Retinal pigment epithelial cell (primary cell): ENCODE data around the gene WASF2.
"Not testable (repeated sequence)": the region's sequence is repeated elsewhere in the genome, so short reads cannot be mapped to it uniquely, and the experiment has no call there.

Experiments
- DNase-seq: peaks from one replicate; pipeline ENCODE4 v3.0.0-alpha.2; 2010; ENCODE audit warnings: low read depth
- H3K4me3 ChIP-seq: 2 replicates; pipeline ENCODE4 v1.5.1; 2011; ENCODE audit warnings: mild to moderate bottlenecking, low read length, control low read depth, moderate library complexity
- TF ChIP-seq, protein P1 (sequence below): conservative IDR thresholded peaks from 2 replicates; pipeline ENCODE4 v1.5.1; 2011; ENCODE audit warnings: low read depth, low read length, control low read depth, inconsistent platforms

WASF2 gene

DNA sequence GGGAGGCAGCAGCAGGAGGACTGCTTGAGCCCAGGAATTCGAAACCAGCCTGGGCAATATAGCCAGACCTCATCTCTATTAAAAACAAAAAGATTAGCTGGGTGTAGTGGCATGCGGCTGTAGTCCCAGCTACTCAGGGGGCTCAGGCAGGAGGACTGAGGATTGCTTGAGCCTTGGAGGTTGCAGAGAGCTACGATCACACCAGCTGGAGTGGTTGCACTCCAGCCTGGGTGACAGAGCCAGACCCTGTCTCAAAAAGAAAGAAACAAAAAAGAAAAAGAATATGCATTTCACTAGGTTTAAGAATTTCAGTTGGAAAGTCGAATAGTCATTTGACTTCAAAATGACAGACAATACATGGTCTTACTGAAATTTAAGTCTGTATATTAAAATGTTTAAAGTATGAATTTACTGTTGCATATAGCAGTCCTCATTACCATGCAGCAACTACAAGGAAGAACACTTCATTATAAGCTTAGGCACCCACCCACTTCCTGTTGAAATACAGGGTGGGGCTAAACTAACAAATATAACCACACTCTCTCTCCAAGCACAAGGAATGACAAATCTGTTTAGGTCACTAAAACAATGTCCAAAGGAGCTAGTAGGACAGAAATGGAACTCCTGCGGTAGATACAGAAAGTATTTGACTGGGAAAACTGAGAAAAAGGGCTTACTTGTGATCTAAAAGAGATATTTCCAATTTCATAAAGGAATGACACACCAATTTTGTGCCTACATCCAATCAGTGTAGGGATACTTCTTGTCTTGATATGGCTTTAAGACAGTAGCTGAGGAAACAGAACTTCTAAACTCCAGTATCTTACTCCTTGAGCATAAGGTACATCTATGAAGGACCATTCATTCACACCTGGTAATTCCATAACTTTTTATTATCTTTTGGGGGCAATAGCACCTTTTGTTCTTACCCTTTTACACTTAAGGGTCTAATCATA, 53.5 kb downstream of the WASF2 start:
- TF ChIP-seq, protein P1, sequence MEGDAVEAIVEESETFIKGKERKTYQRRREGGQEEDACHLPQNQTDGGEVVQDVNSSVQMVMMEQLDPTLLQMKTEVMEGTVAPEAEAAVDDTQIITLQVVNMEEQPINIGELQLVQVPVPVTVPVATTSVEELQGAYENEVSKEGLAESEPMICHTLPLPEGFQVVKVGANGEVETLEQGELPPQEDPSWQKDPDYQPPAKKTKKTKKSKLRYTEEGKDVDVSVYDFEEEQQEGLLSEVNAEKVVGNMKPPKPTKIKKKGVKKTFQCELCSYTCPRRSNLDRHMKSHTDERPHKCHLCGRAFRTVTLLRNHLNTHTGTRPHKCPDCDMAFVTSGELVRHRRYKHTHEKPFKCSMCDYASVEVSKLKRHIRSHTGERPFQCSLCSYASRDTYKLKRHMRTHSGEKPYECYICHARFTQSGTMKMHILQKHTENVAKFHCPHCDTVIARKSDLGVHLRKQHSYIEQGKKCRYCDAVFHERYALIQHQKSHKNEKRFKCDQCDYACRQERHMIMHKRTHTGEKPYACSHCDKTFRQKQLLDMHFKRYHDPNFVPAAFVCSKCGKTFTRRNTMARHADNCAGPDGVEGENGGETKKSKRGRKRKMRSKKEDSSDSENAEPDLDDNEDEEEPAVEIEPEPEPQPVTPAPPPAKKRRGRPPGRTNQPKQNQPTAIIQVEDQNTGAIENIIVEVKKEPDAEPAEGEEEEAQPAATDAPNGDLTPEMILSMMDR: no peak
- H3K4me3 ChIP-seq: no peak overlapping the region
- peak; percentile 17 for DNase-seq

DNA sequence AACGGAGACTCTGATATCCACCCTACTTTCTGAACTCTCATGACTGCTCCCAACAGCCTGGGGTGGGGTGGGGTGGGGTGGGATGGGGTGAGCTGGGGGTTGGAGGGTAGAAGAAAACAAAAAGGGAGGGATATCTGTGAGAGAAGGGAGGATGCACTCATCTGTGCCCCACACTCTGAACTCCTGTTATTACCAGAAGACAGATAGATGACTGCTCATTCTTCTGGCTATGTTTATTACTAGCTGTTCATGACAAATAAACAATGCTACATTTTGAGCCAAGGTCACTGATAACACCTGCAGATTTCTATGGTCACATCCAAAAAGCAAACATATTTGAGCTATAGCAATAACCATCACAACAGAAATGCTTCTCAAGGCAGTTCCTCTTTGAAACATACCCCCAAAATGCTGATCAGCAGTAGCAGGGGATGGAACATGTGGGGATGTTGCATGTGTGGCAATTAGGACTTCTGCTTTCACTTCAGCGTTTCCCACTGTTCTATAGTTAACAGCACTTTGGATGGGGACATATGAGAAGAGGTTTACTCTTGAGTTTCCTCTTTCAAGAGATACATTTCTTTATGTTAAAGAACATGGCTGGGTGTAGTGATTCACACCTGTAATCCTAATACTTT, 54.3 kb downstream of the WASF2 start:
- TF ChIP-seq, protein P1: no peak
- no peak for DNase-seq
- no peak overlapping the region for H3K4me3 ChIP-seq

DNA sequence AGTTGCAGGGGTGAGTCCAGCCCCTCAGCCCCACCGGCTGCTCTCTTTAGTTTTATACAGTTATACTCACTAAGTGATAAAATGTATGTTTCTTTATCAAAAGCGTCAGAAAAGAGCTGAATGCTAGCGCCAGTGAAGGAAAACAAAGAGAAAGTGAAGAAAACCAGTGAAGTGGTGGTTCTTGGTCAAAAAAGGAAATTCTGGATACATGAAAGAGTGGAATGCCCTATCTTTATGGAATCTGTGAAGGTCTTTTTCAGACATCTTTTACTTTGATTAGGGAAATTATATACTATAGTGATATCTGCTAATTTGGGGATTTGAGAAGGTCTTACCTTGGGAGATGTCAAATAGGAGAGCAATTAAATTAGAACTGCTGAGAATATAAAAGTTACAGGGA, 56.3 kb downstream of the WASF2 start:
- no peak for DNase-seq
- TF ChIP-seq, protein P1: no peak
- no peak overlapping the region for H3K4me3 ChIP-seq

DNA sequence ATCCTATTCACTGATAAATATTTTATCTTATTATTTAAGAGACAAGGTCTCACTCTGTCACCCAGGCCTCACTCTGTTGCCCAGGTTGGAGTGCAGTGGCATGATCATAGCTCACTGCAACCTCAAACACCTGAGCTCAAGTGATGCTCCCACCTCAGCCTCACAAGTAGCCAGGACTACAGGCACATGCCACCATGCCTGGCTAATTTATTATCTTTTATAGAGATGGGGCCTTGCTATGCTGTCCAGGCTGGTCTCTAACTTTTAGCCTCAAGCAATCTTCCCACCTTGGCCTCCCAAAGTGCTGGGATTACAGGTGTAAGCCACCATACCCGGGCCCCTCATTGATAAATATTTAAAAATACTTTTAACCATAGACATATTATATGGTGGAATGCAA, 57.2 kb downstream of the WASF2 start:
- H3K4me3 ChIP-seq, DNase-seq: not testable (repeated sequence)

DNA sequence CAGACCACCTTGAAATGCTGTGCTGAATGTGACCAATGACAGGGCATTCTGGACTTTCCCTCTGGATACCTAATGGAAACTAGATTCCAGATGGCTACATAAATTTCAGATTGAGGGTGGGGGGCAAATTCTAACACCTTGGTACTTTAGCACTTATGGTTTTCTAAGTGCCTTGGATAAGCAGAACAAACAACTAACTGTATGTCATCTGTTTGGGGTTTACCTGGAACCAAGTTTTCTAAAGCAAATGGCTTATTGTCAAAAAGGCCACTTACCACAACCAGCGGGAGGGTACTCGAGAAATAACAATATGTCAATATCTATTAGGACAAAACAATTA, 58.4 kb downstream of the WASF2 start:
- TF ChIP-seq, protein P1: no peak
- no peak overlapping the region for H3K4me3 ChIP-seq
- DNase-seq: no peak

DNA sequence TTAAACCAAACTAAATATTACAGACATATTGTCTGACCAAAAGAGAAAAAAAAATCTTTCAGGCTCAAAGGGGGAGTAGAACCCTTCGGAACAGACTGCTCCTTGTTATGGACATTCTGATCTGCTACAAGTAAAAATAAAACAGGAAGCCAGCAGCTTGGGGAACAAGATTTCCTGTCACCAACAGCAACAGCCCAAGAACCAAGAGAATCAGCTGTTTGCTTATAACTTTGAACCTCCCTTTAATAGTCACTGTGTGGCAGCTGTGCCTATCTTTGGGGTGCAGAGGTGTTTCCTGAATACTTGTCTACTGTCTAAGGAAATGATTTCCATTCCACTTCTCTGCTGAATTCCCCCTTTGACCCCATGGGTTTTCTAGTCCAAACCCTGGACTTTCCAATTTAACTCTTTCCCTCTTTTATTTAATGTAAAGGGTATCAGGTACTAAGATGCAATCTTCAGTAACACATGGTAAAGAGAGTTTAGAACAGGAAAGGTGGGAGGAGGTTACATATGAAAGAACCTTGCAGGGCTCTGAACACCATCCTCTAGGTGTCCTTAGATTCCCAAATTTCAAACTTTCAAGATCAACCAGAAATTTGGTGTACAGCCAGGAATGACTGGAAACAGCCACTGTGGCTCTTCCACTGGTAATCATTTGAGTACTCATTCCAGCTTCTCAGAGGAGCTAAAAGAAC, 58.9 kb downstream of the WASF2 start:
- H3K4me3 ChIP-seq: no peak overlapping the region
- TF ChIP-seq, protein P1: no peak
- no peak for DNase-seq

DNA sequence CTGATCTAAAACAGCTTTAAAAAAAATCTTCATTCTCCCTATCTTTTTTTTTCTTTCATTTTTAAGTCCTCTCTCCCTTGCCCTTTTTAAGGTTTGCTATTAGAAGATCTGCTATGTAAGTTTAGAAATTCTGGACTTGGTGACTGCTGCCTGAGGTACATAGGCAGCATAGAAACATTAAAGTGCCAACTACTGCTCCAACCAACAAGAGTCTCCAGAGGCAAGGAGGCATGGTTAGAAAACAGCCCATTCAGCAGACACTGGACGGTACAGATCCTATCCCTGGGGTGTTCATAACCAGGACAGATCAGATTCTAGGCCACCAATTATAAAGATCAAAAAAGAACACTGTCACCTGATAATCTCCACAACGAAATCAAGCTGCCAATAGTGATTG, 60.9 kb downstream of the WASF2 start:
- H3K4me3 ChIP-seq: no peak overlapping the region
- TF ChIP-seq, protein P1: no peak
- DNase-seq: no peak
